ENCODE data around the gene HACD3.
"Not testable (repeated sequence)": the region's sequence is repeated elsewhere in the genome, so short reads cannot be mapped to it uniquely, and the experiment has no call there.

The HACD3 gene

GRCh38 chr15:65603559-65603958 lies 73.3 kb downstream of the HACD3 start:
- no peak for DNase-seq

- DNase-seq = peak; percentile 97
Measured at GRCh38 chr15:65610871-65611718, 80.8 kb downstream of the HACD3 start, which contains the start of gene INTS14. Gene INTS14 (minus strand): TSS chr15:65611131. CDS start chr15:65607380, 3,751 bp downstream.

- peak; percentile 7 for DNase-seq
Measured at GRCh38 chr15:65611888-65612615, 81.8 kb downstream of the HACD3 start.

- no peak for DNase-seq
Measured at GRCh38 chr15:65612616-65612946, 82.3 kb downstream of the HACD3 start.

GRCh38 chr15:65612949-65613744 lies 82.9 kb downstream of the HACD3 start:
- no peak for DNase-seq

GRCh38 chr15:65615887-65616286 lies 85.6 kb downstream of the HACD3 start:
- not testable (repeated sequence) for DNase-seq

- no peak for DNase-seq
Measured at GRCh38 chr15:65618560-65619109, 88.4 kb downstream of the HACD3 start.

GRCh38 chr15:65619626-65620290 lies 89.5 kb downstream of the HACD3 start:
- DNase-seq = no peak

GRCh38 chr15:65620833-65621232 lies 90.6 kb downstream of the HACD3 start:
- DNase-seq = no peak

GRCh38 chr15:65621638-65622037 lies 91.4 kb downstream of the HACD3 start, which contains the start of gene SLC24A1:
Gene SLC24A1 (plus strand): TSS chr15:65621938. CDS start chr15:65624081, 2,143 bp downstream.
- DNase-seq = no peak

GRCh38 chr15:65623103-65623502 lies 92.8 kb downstream of the HACD3 start:
- no peak for DNase-seq

- DNase-seq = no peak
Measured at GRCh38 chr15:65626856-65627255, 96.6 kb downstream of the HACD3 start.

Measured in CD4-positive, alpha-beta T cell treated with Interleukin-17A for 4 hours (primary cell).